HUES48 (cell line): ENCODE measurements around the gene MTERF1.

Experiments
- H3K27ac ChIP-seq: one replicate; pipeline ENCODE4 v1.7.0; 2013; ENCODE audit warnings: low read depth, low read length, inconsistent platforms
- H3K27me3 ChIP-seq: 2 replicates; pipeline ENCODE4 v1.6.1; 2013; ENCODE audit warnings: mild to moderate bottlenecking, low read length; ENCODE audit not compliant: control insufficient read depth, insufficient read depth
- H3K36me3 ChIP-seq: 2 replicates; pipeline ENCODE4 v1.6.1; 2013; ENCODE audit warnings: low read length; ENCODE audit not compliant: control insufficient read depth, insufficient read depth
- H3K4me1 ChIP-seq: 2 replicates; pipeline ENCODE4 v1.6.1; 2013; ENCODE audit warnings: mild to moderate bottlenecking, low read length; ENCODE audit not compliant: control insufficient read depth, insufficient read depth
- H3K4me3 ChIP-seq: 2 replicates; pipeline ENCODE4 v1.5.1; 2013; ENCODE audit warnings: mild to moderate bottlenecking, low read depth, low read length
- H3K9ac ChIP-seq: 2 replicates; pipeline ENCODE4 v1.6.1; 2013; ENCODE audit warnings: mild to moderate bottlenecking, low read depth, low read length, moderate library complexity
- H3K9me3 ChIP-seq: 2 replicates; pipeline ENCODE4 v1.6.1; 2013; ENCODE audit warnings: low read length; ENCODE audit not compliant: control insufficient read depth, insufficient read depth

Gene MTERF1

GRCh38 chr7:91880413-91881241, at the start of gene MTERF1:
MTERF1 (minus strand) TSS chr7:91880702; CDS start chr7:91880083, 619 bp downstream.
- H3K9ac ChIP-seq: peak within 1 kb of the TSS; percentile 87

GRCh38 chr7:91929463-91929862, 49.0 kb upstream of the MTERF1 start:
- Histone ChIP-seq H3K36me3 (no peaks in the 10 kb centered on the region), H3K4me3 (no peak overlapping the region), H3K9ac (no peak overlapping the region), H3K27ac (no peak overlapping the region), H3K4me1 (no peaks in the 10 kb centered on the region), H3K9me3 (no peaks in the 10 kb centered on the region), H3K27me3 (no peaks in the 10 kb centered on the region)

More at GRCh38 chr7:91880413-91881241, at the start of gene MTERF1:
- peaks cover 12% of the 10 kb centered on the region; the same call in 1 of the 2 replicates for H3K36me3 ChIP-seq
- no peaks in the 10 kb centered on the region for H3K27me3 ChIP-seq
- no peaks in the 10 kb centered on the region for H3K9me3 ChIP-seq
- peak within 1 kb of the TSS; percentile 100 for H3K4me3 ChIP-seq
- H3K27ac ChIP-seq: no peak within 1 kb of the TSS
- no peaks in the 10 kb centered on the region; the same call in 1 of the 2 replicates for H3K4me1 ChIP-seq

DNA sequence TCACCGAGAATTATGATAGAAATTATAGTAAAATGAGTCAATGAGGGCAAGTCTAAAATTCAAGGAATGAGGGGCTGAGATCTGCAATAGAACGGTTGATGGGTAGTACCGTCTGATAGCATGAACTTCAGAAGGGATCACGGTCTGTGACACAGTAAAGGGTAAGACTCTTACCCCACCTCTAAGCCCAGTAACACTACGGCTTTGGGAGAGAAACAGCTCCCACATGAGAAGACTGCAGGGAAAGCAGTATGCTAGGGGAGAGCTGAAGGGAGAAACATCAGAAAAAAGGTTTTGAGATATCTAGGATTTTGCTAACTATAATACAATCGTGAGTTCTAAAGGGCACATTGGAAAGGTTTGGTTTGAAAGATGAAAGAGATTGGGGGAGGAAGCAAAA, 47.4 kb upstream of the MTERF1 start:
- Histone ChIP-seq H3K9ac (no peak overlapping the region), H3K4me1 (no peaks in the 10 kb centered on the region), H3K27me3 (no peaks in the 10 kb centered on the region), H3K4me3 (no peak overlapping the region), H3K36me3 (no peaks in the 10 kb centered on the region), H3K27ac (no peak overlapping the region), H3K9me3 (no peaks in the 10 kb centered on the region)

- Histone ChIP-seq H3K27ac (no peak overlapping the region), H3K9ac (no peak overlapping the region), H3K36me3 (no peaks in the 10 kb centered on the region), H3K9me3 (no peaks in the 10 kb centered on the region), H3K27me3 (no peaks in the 10 kb centered on the region), H3K4me3 (no peak overlapping the region), H3K4me1 (no peaks in the 10 kb centered on the region)
These were observed 42.4 kb upstream of the MTERF1 start for GRCh38 chr7:91922857-91923256.

DNA sequence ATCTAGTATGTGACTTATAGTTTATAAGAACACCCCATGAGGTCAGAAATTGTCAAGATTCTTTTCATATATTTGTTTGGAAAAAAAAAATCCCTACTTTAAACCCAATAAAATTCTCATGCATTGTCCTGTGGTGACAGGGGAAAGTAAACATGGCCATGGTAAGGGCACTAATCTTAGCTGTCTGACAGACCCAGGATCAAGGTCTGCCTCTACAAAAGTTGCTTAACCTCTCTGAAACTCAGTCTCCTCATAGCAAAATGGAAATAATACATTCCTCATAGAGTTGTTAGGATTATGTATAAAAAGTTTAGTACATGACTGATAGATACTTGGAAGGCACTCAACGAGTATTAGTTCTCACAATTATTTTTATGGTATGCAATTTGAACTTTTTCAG, 37.9 kb upstream of the MTERF1 start:
- H3K9ac ChIP-seq: no peak overlapping the region
- no peak overlapping the region for H3K27ac ChIP-seq
- H3K36me3 ChIP-seq: no peaks in the 10 kb centered on the region
- H3K9me3 ChIP-seq: no peaks in the 10 kb centered on the region
- H3K27me3 ChIP-seq: no peaks in the 10 kb centered on the region
- H3K4me3 ChIP-seq: no peak overlapping the region
- H3K4me1 ChIP-seq: no peaks in the 10 kb centered on the region

GRCh38 chr7:91916051-91916440, 35.5 kb upstream of the MTERF1 start:
- Histone ChIP-seq H3K9ac (no peak overlapping the region), H3K4me3 (no peak overlapping the region), H3K4me1 (no peaks in the 10 kb centered on the region), H3K27me3 (no peaks in the 10 kb centered on the region), H3K36me3 (no peaks in the 10 kb centered on the region), H3K27ac (no peak overlapping the region), H3K9me3 (no peaks in the 10 kb centered on the region)

DNA sequence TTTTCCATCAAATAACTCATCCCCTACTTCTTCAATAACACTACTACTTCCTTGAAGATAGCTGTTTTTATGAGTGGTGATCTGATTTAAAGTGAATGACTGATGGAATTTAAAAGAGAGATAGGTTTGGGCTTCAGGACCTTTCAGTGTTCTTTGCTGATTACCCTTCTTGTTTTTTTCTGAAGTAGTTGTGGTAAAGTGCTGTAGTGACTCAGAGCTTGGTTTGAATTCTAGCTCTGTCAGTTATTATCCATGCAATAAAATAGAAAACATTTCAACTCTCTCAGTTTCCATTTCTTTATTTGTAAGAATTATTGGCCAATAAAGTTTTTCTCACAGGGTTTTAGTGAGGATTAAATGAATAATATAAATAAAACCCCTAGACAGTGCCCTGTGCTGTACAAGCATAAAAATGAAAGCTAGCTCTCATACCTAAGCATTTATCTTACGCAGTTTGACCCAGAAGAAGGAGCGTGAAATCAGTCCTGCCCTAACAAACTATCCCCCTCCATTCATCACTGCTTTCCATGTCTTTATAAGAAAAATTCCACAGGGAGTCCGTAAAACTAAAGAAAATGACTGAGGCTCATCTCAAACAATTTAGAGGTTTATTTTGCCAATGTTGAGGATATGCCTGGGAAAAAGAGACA, 35.0 kb upstream of the MTERF1 start:
- Histone ChIP-seq H3K27ac (no peak overlapping the region), H3K36me3 (no peaks in the 10 kb centered on the region), H3K27me3 (no peaks in the 10 kb centered on the region), H3K9me3 (no peaks in the 10 kb centered on the region), H3K4me3 (no peak overlapping the region), H3K4me1 (no peaks in the 10 kb centered on the region), H3K9ac (no peak overlapping the region)

GRCh38 chr7:91913612-91914011, 33.1 kb upstream of the MTERF1 start:
- H3K4me3 ChIP-seq: no peak overlapping the region
- H3K27me3 ChIP-seq: no peaks in the 10 kb centered on the region
- H3K36me3 ChIP-seq: no peaks in the 10 kb centered on the region
- H3K9ac ChIP-seq: no peak overlapping the region
- H3K9me3 ChIP-seq: no peaks in the 10 kb centered on the region; the same call in 1 of the 2 replicates
- no peak overlapping the region for H3K27ac ChIP-seq
- H3K4me1 ChIP-seq: no peaks in the 10 kb centered on the region

DNA sequence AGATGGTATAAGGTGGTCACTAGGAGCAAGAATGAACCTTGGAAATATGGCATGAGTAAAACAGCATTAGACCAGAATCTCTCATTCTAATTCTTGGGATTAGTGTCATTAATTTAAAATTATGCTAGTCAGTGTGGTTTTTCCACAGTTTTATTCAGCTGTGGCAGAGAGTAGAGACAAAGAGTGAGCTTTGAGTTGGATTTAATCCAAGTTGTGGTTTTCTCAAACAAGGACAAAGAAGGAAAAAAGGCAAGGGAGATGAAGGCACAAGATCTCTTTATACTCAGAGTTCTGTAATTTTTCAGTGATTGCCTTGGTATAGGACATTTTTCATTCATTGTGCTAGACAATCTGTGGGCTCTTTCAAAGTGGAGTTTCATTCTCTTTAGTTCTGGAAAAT, 32.0 kb upstream of the MTERF1 start:
- no peak overlapping the region for H3K27ac ChIP-seq
- H3K9ac ChIP-seq: no peak overlapping the region
- H3K9me3 ChIP-seq: no peaks in the 10 kb centered on the region; the same call in 1 of the 2 replicates
- H3K4me1 ChIP-seq: no peaks in the 10 kb centered on the region
- H3K4me3 ChIP-seq: no peak overlapping the region
- no peaks in the 10 kb centered on the region for H3K27me3 ChIP-seq
- no peaks in the 10 kb centered on the region for H3K36me3 ChIP-seq

- no peaks in the 10 kb centered on the region for H3K4me1 ChIP-seq
- H3K27ac ChIP-seq: no peak overlapping the region
- H3K4me3 ChIP-seq: no peak overlapping the region
- no peak overlapping the region for H3K9ac ChIP-seq
- no peaks in the 10 kb centered on the region for H3K36me3 ChIP-seq
- H3K27me3 ChIP-seq: no peaks in the 10 kb centered on the region
- H3K9me3 ChIP-seq: no peaks in the 10 kb centered on the region; the same call in 1 of the 2 replicates
These were observed 30.6 kb upstream of the MTERF1 start for GRCh38 chr7:91911121-91911520.

- no peak overlapping the region for H3K9ac ChIP-seq
- H3K27ac ChIP-seq: no peak overlapping the region
- H3K4me3 ChIP-seq: no peak overlapping the region
- no peaks in the 10 kb centered on the region for H3K36me3 ChIP-seq
- no peaks in the 10 kb centered on the region; the same call in 1 of the 2 replicates for H3K9me3 ChIP-seq
- no peaks in the 10 kb centered on the region for H3K27me3 ChIP-seq
- H3K4me1 ChIP-seq: no peaks in the 10 kb centered on the region
These were observed 29.7 kb upstream of the MTERF1 start for GRCh38 chr7:91910171-91910570.
